Tibial nerve (tissue), 4 donors: Measurements from ENCODE around the gene WFDC11. TPM values are rescaled to one million over a fixed set of nuclear protein-coding genes. Genes with fewer than 3 reads are reported as not detected.
"Not testable (repeated sequence)": the region's sequence is repeated elsewhere in the genome, so short reads cannot be mapped to it uniquely, and the experiment has no call there.

Experiments used
- DNase-seq, 2 donors: peaks; one replicate each; pipeline ENCODE4 v3.0.0-alpha.2; 2019; ENCODE audit warnings: low spot score in 2 of 2
- H3K27ac ChIP-seq, 4 donors: fragments of 200-600 bp; sonication (generic) in 3 of 4; one replicate each; pipeline ENCODE4 v1.5.1; 2017 to 2019; ENCODE audit warnings: mild to moderate bottlenecking in 1 of 4
- H3K27me3 ChIP-seq, 2 donors: fragments of 200-600 bp; sonication (generic) in 1 of 2; one replicate each; pipeline versions ENCODE4 v1.5.1 to v1.6.0; 2017 to 2019
- H3K36me3 ChIP-seq, 3 donors: fragments of 200-600 bp; sonication (generic); one replicate each; pipeline ENCODE4 v1.5.1; 2018 to 2019
- H3K4me1 ChIP-seq, 4 donors: fragments of 200-600 bp; sonication (generic) in 3 of 4; one replicate each; pipeline ENCODE4 v1.5.1; 2017 to 2019
- H3K4me3 ChIP-seq, 4 donors: fragments of 200-600 bp; sonication (generic) in 3 of 4; one replicate each; pipeline ENCODE4 v1.5.1; 2017 to 2019; ENCODE audit warnings: mild to moderate bottlenecking in 1 of 4, moderate library complexity in 1 of 4
- H3K9me3 ChIP-seq, 4 donors: fragments of 200-600 bp; sonication (generic) in 3 of 4; one replicate each; pipeline ENCODE4 v1.5.1; 2017 to 2019
- EP300 ChIP-seq, 2 donors: sonication (generic); formaldehyde crosslinking; IDR thresholded peaks; one replicate each; pipeline ENCODE4 v1.6.1; 2017; ENCODE audit warnings: antibody characterized with exemption in 2 of 2, mild to moderate bottlenecking in 1 of 2
- POLR2A ChIP-seq, 2 donors: fragments of 450-650 bp; IDR thresholded peaks; one replicate each; pipeline ENCODE4 v1.6.1; 2017; ENCODE audit warnings: antibody characterized with exemption in 2 of 2, mild to moderate bottlenecking in 2 of 2, moderate library complexity in 2 of 2
- WGBS, 2 donors: methylation state at CpG; one replicate each; pipeline ENCODE4 v1.1.5; 2018; 5-methylcytosine and 5-hydroxymethylcytosine counted together
- total RNA-seq, 4 donors: library from RNA; depleted of rRNA; stranded (reverse); fragments of >200 nt; gene quantifications; one replicate each; pipeline ENCODE4 v1.1.0, GENCODE V29; 2016
- TF ChIP-seq, protein P1 (sequence below), 5 experiments: fragments of 200-600 bp in 3 of 5; fragments of 450-650 bp in 2 of 5; sonication (generic) in 3 of 5; IDR thresholded peaks; one replicate each; pipeline ENCODE4 v1.5.1; 2016 to 2019; ENCODE audit warnings: antibody characterized with exemption in 5 of 5, mild to moderate bottlenecking in 3 of 5, moderate library complexity in 2 of 5

WFDC11 gene
- total RNA-seq, 4 donors from 2014 or later: not detected

GRCh38 chr20:45695496-45695895, 25.5 kb upstream of the WFDC11 start:
- DNase-seq: no peak
- Histone ChIP-seq H3K4me1 (no peaks in the 10 kb centered on the region), H3K27me3 (no peaks in the 10 kb centered on the region), H3K27ac (no peak overlapping the region), H3K9me3 (peaks cover 0 to 9% (median 0%) of the 10 kb centered on the region in 4 donors), H3K4me3 (no peak overlapping the region), H3K36me3 (no peaks in the 10 kb centered on the region)
- 85 to 92% methylated on average over 2 of the region's 2 CpGs for WGBS, 2 donors
- no peak for TF ChIP-seq EP300 (IDR thresholded peaks at IDR 0.05)
- TF ChIP-seq, protein P1, sequence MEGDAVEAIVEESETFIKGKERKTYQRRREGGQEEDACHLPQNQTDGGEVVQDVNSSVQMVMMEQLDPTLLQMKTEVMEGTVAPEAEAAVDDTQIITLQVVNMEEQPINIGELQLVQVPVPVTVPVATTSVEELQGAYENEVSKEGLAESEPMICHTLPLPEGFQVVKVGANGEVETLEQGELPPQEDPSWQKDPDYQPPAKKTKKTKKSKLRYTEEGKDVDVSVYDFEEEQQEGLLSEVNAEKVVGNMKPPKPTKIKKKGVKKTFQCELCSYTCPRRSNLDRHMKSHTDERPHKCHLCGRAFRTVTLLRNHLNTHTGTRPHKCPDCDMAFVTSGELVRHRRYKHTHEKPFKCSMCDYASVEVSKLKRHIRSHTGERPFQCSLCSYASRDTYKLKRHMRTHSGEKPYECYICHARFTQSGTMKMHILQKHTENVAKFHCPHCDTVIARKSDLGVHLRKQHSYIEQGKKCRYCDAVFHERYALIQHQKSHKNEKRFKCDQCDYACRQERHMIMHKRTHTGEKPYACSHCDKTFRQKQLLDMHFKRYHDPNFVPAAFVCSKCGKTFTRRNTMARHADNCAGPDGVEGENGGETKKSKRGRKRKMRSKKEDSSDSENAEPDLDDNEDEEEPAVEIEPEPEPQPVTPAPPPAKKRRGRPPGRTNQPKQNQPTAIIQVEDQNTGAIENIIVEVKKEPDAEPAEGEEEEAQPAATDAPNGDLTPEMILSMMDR (IDR thresholded peaks at IDR 0.05): no peak
- no peak for TF ChIP-seq POLR2A (IDR thresholded peaks at IDR 0.05)

DNA sequence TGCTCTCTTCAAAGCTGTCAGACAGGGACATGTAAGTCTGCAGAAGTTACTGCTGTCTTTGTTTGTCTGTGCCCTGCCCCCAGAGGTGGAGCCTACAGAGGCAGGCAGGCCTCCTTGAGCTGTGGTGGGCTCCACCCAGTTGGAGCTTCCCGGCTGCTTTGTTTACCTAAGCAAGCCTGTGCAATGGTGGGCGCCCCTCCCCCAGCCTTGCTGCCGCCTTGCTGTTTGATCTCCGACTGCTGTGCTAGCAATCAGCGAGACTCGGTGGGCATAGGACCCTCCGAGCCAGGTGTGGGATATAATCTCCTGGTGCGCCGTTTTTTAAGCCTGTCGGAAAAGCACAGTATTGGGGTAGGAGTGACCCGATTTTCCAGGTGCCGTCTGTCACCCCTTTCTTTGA, 23.3 kb upstream of the WFDC11 start:
- not testable (repeated sequence) for H3K27ac ChIP-seq, H3K9me3 ChIP-seq, H3K4me3 ChIP-seq, H3K4me1 ChIP-seq, H3K36me3 ChIP-seq, DNase-seq, H3K27me3 ChIP-seq
- 81 to 93% methylated on average over 6 to 12 of the region's 12 CpGs for WGBS, 2 donors

DNA sequence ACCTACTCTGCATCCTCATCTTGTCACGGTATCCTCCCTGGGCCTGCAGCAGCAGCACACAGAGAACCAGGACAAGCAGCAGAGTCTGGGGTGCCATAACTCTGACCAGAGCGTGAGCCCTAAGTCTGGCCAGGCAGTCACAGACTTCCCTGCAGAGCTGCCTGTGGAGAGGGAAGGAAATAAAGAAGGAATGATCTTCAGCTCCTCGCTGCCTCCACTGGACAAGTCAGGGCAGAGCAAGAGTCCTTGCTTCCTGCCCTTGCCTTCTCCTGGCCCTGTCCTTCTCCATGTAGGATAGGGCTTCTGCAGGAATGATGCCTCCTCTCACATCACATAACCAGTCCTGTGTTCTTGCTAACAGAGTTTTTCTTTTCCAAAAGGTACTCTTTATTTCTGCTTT, 15.9 kb upstream of the WFDC11 start:
- Histone ChIP-seq H3K27ac (no peak overlapping the region), H3K36me3 (no peaks in the 10 kb centered on the region), H3K4me1 (no peaks in the 10 kb centered on the region), H3K27me3 (no peaks in the 10 kb centered on the region), H3K4me3 (no peak overlapping the region), H3K9me3 (peaks cover 0 to 11% (median 0%) of the 10 kb centered on the region in 4 donors)
- DNase-seq: no peak
- 65 to 68% methylated on average over 3 of the region's 3 CpGs for WGBS, 2 donors
- TF ChIP-seq EP300 (IDR thresholded peaks at IDR 0.05): no peak
- TF ChIP-seq, protein P1 (IDR thresholded peaks at IDR 0.05): no peak
- TF ChIP-seq POLR2A (IDR thresholded peaks at IDR 0.05): no peak

GRCh38 chr20:45679650-45680049, 9.6 kb upstream of the WFDC11 start:
- Histone ChIP-seq H3K27me3 (no peaks in the 10 kb centered on the region), H3K27ac (no peak overlapping the region), H3K36me3 (no peaks in the 10 kb centered on the region), H3K9me3 (peaks cover 0 to 49% (median 7%) of the 10 kb centered on the region in 4 donors), H3K4me3 (no peak overlapping the region), H3K4me1 (no peaks in the 10 kb centered on the region)
- TF ChIP-seq POLR2A (IDR thresholded peaks at IDR 0.05) (no peak), EP300 (IDR thresholded peaks at IDR 0.05) (no peak)
- TF ChIP-seq, protein P1 (IDR thresholded peaks at IDR 0.05): no peak
- DNase-seq: no peak

DNA sequence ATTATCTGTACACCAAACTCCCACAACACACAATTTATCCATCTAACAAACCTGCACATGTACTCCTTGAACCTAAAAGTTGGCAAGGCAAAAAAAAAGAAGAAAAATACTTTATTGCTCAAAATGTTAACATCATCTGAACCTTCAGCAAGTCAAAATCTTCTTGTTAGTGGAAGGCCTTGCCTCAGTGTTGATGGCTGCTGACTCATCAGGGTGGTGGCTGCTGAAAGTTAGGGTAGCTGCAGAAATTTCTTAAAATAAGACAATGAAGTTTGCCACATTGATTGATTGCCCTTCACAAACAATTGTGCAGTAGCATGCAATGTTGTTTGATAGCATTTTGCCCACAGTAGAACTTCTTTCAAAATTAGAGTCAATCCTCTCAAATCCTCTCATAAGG, 2.7 kb upstream of the WFDC11 start:
- H3K9me3 ChIP-seq: peaks cover 0 to 28% (median 3%) of the 10 kb centered on the region in 4 donors
- TF ChIP-seq EP300 (IDR thresholded peaks at IDR 0.05) (no peak), POLR2A (IDR thresholded peaks at IDR 0.05) (no peak)
- TF ChIP-seq, protein P1 (IDR thresholded peaks at IDR 0.05): no peak
- no peaks in the 10 kb centered on the region for H3K36me3 ChIP-seq
- H3K27me3 ChIP-seq: no peaks in the 10 kb centered on the region
- H3K4me3 ChIP-seq: no peak overlapping the region
- H3K27ac ChIP-seq: no peak overlapping the region
- H3K4me1 ChIP-seq: no peaks in the 10 kb centered on the region
- DNase-seq: no peak

- 82 to 96% methylated on average over 3 of the region's 3 CpGs for WGBS, 2 donors
- H3K36me3 ChIP-seq, H3K27ac ChIP-seq, H3K9me3 ChIP-seq, H3K4me3 ChIP-seq, H3K4me1 ChIP-seq, H3K27me3 ChIP-seq, DNase-seq: not testable (repeated sequence)
Observed at GRCh38 chr20:45657038-45657437, 13.0 kb downstream of the WFDC11 start.

DNA sequence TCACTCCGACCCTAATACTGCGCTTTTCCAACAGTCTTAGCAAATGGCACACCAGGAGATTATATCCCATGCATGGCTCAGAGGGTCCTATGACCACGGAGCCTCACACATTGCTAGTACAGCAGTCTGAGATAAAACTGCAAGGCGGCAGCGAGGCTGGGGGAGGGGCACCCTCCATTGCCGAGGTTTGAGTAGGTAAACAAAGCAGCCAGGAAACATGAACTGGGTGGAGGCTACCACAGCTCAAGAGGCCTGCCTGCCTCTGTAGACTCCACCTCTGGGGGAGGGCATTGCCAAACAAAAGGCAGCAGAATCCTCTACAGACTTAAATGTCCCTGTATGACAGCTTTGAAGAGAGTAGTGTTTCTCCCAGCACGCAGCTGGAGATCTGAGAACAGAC, 18.3 kb downstream of the WFDC11 start:
- not testable (repeated sequence) for DNase-seq, H3K27ac ChIP-seq, H3K4me1 ChIP-seq, H3K27me3 ChIP-seq, H3K9me3 ChIP-seq, H3K4me3 ChIP-seq, H3K36me3 ChIP-seq
- WGBS, 2 donors: 85 to 87% methylated on average over 7 of the region's 7 CpGs
